ENCODE data around the gene IGLL1.

Gene IGLL1

DNA sequence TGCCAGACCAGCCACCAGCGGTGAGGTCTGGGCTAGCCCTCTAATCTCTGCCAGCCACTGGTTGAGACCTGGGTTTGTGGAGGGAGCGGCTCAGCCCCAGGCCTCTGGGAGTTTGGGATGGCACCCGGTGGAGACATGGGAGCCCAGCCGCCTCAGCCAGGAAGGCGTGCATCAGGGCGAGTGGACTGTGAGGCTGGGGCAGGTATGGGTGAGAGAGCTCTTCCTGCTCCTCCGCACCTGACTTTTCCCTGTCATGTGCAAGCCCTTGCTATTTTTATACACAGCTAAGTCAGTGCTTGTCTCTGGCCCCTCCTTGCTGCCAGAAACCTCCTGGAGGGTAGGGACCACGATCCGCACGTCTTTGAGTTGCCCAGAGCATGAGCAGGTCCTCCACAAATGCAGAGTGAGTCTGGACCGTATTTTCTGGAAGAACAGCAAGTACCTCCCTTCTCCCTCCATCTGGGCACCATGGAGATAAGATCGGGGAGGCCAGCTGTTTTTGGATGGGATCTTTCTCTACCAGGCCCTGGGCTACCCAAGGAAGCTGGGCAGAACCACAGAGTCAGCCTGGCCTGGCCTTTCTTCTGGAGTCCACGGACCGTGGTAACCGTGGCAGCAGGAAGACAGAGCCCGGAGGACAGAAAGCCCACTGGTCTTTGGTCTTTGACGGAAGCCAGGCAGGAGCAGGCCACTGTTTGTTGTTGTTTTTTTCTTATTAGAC is 53.3 kb downstream of the IGLL1 start:
- no peak for DNase-seq

- DNase-seq = no peak
These were observed 54.6 kb downstream of the IGLL1 start for GRCh38 chr22:23525510-23525909.

DNA sequence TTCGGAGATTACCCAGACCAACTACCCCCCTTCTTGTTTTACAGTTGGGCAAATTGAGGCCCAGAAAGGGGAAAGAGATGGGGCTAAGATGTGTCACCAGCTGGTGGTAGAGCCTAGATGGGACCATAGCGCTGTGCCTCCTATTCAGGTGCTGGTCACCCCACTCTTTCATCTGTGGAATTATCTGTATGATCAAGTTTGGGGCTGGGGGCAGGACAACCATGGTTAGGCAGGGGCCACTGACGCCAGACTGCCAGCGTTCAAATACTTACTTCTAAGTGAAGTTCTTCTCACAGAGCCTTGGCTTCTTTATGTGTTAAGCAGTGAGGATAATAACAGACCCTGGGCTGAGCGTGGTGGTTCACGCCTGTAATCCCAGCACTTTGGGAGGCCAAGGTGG is 55.9 kb downstream of the IGLL1 start:
- no peak for DNase-seq

GRCh38 chr22:23523713-23524112 is 56.4 kb downstream of the IGLL1 start:
- no peak for DNase-seq

Data from DMS 273 treated with DMSO at 0.1 percent for 48 hours (cell line).